CD4-positive, alpha-beta T cell treated with Interferon alpha-2 for 1 hour (primary cell): Measurements from ENCODE around the gene CD2BP2.
A peak's percentile ranks its signal among the peaks of the same experiment; 100 is the strongest.

ENCODE experiments used
- DNase-seq, 2 donors: peaks; one replicate each; pipeline ENCODE4 v3.0.0-alpha.2; 2020 to 2022

Gene CD2BP2

DNA sequence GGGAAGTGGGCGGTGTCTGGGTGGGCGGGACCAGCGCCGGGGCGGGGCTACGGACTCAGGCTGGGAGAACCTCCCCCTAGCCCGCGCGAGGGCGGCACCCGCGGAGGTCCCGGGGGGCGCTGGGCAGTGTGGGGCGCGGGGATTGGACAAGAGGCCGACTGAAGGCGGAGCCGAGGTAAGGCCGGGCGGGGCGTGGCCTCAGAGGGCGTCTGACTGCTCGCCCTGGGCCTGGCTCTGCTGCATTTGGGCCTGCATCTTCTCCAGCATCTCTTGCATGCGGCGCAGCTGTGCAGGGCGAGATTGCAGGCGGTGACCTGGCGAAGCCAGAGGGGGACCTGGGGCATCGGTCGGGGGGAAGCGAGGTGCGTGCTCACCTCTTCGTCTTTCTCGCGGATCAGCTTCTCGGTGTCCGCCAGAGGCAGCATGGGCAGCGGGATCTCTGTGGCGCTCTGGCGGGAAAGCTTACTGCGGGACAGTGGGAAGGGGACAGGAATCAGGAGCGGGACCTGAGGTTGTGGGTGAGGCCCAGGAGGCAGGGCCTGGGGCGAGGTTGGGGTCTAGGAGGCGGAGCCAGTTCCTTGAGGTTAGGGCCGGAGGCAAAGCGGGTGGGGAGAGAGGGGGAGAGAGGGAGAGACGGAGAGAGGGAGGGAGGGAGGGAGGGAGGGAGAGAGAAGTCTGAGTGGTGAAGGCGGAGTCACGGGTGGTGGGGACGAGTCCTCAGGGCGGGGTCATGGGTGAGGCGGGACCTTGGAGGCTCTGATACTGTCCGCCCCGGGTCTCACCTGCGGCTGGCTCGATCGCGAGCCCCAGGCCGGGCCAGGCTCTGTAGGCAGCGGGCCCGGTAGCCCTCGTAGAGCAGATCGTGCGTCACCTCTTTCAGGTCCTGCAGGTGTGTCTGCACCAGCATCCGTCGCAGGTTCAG, 23.4 kb upstream of the CD2BP2 start:
- peak; percentile 99 for DNase-seq

DNA sequence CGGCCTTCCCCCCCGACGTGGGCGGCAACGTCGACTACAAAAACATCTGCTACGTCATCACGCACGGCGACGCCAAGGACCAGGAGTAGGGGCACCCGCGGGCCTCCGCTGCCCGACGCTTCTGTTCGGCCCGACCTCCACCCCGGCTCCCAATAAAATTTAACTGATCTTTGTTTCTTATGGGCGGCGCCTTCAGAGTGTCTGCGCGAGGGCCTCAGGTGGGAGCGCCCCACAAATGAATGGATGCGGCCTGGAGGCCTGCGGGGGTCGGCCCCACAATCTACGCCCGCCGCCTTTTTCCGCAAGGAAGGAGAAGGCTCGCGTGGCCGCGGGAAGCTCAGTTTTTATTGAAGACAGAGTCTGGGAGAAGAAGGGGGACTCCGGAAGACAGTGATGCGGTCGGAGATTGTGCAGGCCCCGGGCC, 22.7 kb upstream of the CD2BP2 start:
- DNase-seq = peak; percentile 91 to 92

DNA sequence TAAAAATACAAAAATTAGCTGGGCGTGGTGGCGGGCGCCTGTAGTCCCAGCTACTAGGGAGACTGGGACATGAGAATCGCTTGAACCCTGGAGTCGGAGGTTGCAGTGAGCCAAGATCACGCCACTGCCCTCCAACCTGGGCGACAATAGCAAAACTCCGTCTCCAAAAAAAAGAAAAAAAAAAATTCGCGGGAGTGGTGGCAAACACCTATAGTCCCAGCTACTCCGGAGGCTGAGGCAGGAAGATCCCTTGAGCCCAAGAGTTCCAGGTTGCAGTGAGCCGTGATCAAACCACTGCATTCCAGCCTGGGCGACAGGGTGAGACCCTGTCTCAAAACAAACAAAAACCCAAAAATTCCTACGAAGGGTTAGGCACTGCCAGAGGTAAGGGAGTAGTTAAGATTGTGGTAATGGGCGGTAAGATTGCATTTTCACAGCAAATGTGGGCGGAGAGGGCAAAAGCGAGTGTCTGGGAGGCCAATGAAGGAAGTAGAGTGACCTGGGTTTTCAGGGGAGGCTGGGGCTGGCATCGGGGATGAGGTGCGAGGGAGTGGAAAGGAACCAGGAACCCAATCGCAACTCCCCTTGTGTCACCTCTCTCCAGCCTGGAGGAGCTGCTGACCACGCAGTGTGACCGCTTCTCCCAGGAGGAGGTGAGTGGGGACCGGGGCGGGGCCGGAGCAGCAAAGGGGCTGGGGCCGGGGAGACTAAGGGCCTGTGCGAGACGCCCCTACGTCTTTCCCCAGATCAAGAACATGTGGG, 22.1 kb upstream of the CD2BP2 start:
- DNase-seq = no peak

DNA sequence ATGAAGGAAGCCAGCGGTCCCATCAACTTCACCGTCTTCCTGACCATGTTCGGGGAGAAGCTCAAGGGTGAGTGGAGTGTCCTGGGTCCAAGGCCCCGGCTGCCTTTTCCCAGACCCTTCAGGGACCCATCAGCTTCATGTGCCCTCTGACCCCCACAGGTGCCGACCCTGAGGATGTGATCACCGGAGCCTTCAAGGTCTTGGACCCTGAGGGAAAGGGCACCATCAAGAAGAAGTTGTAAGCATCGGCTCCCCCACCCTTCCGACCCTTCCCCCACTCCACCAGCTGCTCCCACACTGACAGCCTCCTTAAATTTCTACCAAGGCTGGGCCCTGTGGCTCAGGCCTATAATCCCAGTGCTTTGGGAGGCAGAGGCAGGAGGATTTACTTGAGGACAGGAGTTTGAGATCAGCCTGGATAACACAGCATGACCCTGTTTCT, 21.4 kb upstream of the CD2BP2 start:
- DNase-seq = no peak

DNA sequence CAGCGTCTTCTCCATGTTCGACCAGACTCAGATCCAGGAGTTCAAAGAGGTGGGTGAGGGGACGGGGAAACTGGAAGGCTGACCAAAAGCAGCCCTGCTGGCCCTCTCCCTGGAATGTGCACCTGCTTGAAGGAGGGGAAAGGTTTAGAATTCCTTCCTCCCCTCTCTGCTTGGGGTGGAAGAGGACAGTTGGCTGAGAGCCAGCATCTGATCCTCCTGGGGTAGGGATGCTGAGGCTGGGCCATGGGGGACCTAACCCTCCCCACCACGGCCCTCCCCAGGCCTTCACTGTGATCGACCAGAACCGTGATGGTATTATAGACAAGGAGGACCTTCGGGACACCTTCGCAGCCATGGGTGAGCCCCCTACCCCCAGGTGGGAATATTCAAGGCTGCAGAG, 20.8 kb upstream of the CD2BP2 start:
- no peak for DNase-seq

DNA sequence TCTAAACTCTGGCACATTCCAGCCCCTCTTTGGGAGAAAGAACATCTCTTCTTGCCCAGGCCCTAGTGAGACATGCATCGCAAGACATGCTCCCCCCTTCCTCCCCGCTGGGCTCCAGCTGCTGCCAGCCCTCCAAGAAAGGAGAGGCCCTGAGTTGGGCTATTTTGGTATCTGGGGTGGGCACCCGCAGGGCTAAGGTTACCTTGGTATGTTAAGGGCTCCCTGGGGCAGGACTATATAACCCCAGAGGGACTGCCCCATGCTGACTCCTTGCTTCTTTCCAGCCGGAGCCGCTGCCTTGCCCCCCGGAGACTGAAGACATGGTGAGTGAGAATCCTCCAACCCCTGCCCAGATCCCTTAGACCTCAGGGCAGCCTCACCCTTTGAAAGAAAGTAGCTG, 19.4 kb upstream of the CD2BP2 start, which contains the start of gene MYL11:
Gene MYL11 (plus strand): TSS at position 265 of the 400 bp plus-strand sequence. CDS start 56 bp downstream, at position 321.
- no peak for DNase-seq

DNA sequence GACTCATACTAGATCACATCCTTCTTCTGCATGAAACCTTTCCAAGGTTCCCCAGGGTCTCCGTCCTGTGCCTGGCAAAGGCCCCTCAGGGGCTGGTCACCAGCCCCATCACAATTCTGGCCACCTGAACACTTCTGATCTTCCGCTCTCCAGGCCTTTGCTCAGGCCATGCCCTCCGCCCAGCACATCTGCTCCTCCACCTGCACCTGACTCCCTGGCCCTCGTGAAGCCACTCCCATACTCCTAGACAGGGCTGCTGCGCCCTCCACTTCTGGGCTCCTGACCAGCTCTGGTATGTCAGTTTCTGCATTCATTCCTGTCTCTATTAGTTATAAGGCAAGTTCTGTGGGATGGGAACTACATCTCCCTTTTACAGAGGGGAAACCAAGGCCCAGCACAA, 17.6 kb upstream of the CD2BP2 start:
- no peak for DNase-seq

DNA sequence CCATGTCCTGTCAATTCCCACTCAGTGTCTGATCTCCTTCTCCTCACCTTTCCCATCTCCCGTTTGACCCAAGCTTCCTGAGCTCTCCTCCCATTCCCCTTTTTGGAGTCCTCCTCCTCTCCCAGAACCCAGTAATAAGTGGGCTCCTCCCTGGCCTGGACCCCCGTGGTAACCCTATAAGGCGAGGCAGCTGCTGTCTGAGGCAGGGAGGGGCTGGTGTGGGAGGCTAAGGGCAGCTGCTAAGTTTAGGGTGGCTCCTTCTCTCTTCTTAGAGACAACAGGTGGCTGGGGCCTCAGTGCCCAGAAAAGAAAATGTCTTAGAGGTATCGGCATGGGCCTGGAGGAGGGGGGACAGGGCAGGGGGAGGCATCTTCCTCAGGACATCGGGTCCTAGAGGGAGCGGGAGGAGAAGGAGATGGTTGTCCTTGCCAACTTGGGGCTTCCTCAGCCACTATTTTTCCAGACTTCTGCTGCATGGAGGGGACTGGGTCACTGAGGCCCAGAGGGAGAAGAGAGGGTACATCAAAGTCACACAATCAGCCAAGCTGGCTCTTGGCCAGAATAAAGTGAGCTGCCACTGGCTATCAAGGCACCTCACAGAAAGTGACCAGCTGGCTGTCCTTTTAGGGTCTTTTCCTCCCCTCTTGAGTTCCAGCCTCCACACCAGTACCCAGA, 17.1 kb upstream of the CD2BP2 start:
- DNase-seq = no peak

DNA sequence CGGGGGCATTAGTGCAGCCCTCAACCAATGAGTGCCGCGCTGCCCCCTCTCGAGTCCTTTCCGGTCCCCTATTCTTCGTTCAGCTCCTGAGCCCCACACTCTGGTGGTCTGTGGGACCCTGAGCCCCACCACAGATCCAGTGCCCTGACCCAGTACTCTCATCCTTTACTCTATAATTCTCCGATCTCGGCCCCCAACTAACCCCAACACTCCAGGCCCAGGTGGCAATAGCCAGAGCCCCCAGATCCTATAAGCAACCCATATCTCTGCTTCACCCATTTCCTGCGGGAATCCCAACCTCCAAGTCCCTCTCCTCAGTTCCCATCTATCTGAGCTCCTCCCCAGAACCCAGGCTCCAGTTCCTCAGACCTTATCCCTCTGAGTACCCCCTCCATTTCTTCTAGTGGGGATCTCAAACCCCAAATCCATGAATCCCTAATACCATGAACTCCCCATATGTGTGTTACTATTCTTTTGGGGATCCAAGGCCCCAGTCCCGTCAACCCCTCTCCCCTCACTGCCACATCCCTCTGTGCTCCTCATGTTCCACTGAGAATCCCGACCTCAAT, 16.2 kb upstream of the CD2BP2 start:
- no peak for DNase-seq

DNA sequence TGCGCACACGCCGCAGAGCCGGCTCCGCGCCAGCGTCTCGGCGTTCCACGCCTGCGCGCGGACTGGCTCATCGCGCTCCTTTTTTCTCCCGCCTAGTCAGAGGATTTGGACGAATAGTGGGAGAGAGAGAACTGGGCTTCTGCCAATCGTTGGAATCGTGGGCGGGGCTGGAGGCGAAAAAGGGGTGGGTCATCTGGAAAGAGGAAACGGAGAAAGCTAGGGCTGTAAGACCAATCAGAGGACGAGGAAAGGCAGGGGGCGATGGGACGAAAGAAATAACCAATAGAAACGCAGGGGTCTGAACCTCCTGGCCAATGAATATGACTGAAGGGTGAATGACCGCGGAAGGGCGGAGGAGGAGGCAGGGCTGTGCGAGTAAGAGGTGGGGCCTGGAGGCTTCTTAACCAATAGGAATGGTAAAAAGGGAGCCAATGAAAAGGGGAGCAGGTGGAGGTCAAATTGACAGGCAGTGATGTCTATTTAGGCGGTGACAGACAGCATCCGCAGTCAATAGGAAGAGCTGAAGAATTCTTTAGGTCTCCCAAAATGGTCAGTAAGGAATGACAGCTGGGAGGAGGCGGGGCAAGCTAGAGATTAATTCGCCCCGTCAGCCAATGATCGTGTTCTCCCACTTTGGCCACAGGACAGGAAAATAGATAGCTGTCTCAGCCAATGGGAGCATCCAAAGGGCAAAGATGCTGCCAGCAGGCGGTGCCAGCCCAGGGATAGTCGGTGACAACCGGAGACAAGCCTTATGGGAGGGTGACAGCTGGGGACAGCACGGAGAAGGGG, 15.5 kb upstream of the CD2BP2 start, which contains the start of gene TBC1D10B:
Gene TBC1D10B (minus strand): TSS at position 39 of the 792 bp plus-strand sequence. CDS start 311 bp downstream, outside the sequence.
- peak; percentile 100 for DNase-seq

DNA sequence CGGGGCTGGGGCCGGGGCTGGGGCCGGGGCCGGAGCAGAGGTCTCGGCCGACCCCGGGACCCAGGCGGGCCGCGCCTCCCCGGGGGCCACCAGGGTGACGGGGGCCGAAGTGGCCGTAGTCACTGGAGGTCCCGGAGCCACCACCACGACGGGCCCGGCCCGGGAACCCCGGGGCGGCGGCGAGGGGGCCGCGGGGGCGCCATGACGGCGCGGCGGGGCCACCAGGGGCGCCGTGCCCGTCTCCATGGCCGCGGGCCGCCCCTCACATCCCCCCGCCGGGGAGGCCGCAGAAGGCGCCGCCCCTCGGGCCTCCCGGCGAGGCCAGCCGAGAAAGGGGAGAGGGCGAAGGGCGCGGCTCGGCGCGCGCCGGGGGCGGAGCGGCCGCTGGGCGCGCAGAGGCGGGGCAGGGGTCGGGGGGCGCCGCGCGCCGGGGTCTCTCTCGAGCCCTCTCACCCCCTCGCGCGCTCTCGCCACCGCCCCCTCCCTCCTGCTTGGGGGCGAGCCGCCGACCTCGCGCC, 14.9 kb upstream of the CD2BP2 start:
- no peak for DNase-seq

DNA sequence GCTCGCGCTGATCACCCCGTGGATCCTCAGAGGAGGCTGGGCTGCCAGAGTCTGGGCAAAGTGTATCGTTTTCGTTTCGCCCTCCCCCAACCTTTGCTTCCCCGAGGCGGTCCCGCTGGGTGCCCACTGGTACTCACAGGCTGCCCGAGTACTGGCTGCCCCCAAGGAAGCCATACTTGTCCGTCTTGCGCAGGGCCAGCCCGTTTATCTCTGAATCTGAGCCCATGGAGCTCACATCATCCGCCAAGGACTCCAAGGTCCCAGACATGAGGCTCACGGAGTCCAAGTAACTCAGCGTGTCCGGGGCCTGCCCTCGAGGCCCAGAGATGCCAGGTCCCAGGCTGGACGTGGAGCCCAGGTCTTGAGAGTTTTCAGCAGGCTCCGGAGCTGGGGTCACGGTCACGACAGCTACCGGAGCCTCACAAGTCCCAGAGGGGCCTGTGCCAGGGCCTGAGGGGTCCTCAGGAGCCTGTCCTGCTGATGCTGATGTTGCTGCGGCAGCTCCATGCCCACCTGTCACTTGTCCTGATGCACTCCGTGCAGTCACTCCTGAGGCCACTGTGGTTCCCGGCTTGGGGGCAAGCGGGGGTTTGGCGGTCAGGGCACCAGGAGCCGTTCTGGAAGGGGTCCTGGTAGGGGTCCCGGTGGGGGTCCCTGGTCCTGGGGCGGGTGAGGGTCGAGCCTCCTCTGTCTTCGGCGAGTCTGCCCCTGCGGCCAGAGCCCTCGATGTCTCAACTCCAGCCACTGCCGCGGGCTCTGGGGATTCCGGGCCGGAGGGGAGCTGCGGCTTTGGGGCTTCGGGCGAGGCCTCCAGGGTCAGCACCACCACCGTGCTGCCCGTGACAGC, 14.2 kb upstream of the CD2BP2 start:
- peak in 1 of 2 donors; percentile 27 for DNase-seq

DNA sequence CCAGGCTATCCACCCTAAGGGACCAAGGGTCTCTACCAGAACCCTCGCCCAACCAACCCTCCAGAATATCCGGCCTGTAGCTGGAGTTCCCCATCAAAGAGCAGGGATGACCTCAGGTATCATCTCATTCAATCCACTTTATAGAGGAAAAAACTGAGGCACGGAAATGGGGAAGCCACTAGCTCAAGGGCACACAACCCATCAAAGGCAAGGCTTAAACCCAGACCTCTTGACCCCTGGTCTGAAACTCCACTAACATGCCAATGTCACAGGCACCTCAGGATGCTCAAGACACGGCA, 13.6 kb upstream of the CD2BP2 start:
- no peak for DNase-seq

DNA sequence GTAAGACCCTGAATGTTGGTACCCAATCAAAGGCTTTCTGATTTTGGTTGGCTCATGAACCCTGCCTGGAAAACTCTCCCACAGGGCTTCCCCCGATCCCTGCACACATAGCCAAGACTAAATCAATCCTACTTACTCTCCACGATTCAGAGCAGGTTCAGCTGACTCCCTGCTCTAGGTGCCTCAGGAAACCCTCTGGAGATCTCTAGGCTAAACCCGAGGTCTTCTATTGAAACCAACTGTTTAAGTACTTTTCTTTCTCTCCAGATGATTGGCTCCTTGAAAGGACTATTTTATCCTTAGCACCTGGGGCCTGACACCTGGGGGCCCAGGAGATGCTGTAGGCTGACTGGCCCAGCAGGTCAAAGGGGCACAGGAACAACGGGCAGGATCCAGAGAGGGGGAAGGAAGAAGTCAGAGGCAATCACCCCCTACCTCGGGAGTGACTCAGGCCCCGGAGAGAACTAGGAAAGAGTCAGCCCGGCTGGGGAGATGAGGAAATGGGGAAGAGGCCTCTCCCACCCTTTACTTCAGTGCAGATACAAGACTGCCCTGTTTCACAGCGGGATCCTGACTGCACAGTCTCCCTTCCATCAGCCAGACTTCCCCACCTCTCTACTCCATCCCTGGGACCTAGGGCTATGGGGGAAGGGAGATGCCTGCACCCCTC, 13.1 kb upstream of the CD2BP2 start:
- peak in 1 of 2 donors; percentile 37 for DNase-seq

DNA sequence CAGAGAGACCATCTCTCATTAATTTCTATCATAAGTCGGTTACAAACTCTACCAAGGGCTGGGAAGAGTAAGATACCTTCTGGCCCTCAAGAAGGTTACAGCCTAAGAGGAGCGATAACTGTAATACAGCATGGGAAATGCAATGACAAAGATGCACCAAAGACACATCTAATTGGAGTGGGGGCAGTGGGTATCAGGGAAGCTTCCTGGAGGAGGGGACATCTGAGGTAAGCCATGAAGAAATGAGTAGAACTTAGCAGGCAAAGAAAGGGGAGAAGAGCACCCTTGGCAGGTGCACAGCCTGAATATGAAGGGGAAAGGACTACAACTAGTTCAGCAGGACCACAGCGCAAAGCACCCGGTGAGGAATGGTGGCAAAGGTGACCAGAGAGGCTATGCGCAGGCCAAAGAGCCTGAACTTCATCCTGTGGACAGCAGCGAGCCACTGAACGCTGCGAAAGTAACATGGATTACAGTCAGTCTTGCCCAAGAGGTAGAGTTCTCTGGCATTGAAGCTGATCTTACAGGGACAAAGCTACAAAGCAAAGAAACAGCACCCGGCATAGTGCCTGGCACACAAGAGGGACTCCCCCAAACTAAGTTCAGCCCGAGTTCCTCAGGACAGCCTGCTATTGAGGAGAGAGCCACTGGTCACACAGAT, 12.4 kb upstream of the CD2BP2 start:
- DNase-seq = no peak

DNA sequence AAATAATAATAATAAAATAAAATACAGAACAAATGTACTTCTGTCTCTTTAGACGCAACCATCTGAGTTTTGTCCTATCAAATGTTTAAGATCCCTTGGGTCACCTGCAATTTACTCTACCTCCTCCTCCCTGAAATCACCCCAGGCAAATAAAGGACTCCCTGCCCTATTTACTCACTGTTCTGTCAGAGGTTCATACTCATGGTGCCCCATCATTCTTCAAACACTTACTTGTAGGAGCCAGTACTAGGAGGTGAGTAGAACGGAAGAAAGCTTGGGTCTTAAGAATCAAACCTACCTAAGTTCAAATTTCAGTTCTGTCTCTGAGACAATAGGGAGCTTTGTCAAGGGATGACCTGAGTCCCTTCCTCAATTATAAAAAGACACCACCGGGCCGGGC, 11.4 kb upstream of the CD2BP2 start:
- DNase-seq = no peak

DNA sequence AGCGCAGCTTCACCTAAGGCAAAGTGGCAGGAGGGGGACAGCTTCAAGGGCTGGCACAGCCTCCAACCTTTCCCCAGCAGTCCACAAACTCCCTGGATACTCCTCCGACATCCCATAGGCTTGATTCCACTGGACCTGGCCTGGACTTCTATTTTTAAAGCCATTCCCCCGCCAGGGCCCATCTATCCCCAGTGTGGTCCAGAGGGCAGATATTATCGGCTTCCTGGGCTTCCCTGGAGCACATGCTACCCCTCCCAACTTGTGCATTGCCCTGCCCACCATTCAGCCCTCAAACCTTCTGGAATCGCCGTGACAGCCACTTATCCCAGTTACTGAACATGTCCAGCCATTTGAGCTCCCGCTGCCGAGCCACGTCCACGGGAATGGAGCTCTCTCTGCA, 10.1 kb upstream of the CD2BP2 start:
- no peak for DNase-seq

DNA sequence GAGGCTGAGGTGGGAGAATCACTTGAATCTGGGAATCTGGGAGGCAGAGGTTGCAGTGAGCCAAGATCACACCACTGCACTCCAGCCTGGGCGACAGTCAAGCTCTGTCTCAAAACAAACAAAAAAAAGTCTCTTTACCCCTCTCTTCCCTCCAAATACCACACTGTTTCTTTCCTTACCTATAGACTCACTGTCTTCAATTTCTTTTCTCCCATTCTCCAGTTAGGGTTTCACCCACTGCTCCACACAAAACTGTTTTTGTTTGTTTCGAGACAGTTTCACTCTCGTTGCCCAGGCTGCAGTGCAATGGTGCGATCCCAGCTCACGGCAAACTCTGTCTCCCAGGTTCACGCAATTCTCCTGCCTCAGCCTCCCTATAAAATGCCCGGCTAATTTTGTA, 6.1 kb upstream of the CD2BP2 start:
- no peak for DNase-seq

DNA sequence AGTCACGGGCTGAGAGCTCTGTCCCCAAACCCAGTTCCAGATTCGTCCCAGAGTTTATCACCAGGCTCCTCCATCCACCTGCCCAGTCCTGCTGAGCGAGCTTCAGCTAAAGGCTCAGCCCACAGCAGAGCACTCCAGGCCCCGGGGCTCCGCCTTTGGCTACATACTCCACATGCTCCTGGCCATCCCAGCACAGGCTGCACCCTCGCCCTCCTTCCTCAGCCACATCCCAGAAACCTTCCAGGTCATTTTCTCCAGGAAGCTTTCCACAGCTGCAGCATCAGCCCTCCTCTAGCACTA, 4.7 kb upstream of the CD2BP2 start:
- no peak for DNase-seq
